Endothelial cell of umbilical vein (primary cell): Measurements from ENCODE around the gene NYAP1. TPM values are rescaled to one million over a fixed set of nuclear protein-coding genes. Genes with fewer than 3 reads are reported as not detected.

ENCODE experiments used
- BruUV-seq: library from RNA; stranded (reverse); fragments of 400-500 nt; replicated peaks from 2 replicates; lab custom pipeline; 2021; lab: Mats Ljungman, UMichigan
- CTCF ChIA-PET: fragments of 300-600, 350-600 bp; sonication (Branson Sonifier 250); formaldehyde crosslinking; loops from one replicate; lab custom pipeline; 2021; ENCODE audit warnings: antibody characterized with exemption, inconsistent platforms; lab: Charles Lee
- POLR2A ChIA-PET: fragments of 300-600, 350-600 bp; sonication (Branson Sonifier 250); formaldehyde crosslinking; loops from one replicate; lab custom pipeline; 2021; ENCODE audit warnings: antibody characterized with exemption, inconsistent platforms; lab: Charles Lee
- DNase-seq: peaks from one replicate; pipeline ENCODE4 v3.0.0-alpha.2; 2011; ENCODE audit warnings: low read depth, low spot score
- FAIRE-seq: peaks from 2 replicates; lab custom pipeline; 2011; peaks lifted over from hg19 to GRCh38; lab: Jason Lieb, UNC
- H2AFZ ChIP-seq: 2 replicates; pipeline ENCODE4 v1.6.0; 2012; ENCODE audit warnings: low read depth, low read length, control low read depth, inconsistent platforms
- H3K27ac ChIP-seq: 2 replicates; pipeline ENCODE4 v1.5.1; 2011; ENCODE audit warnings: low read depth, mild to moderate bottlenecking, control low read depth, low read length, moderate library complexity; ENCODE audit not compliant: insufficient read depth
- H3K27me3 ChIP-seq, 2 experiments: 2 replicates each; pipeline versions ENCODE4 v1.6.0 to v1.6.1; 2011; ENCODE audit warnings: low read length in 2 of 2, mixed read lengths in 1 of 2; ENCODE audit not compliant: control insufficient read depth in 2 of 2, insufficient read depth in 2 of 2
- H3K36me3 ChIP-seq, 2 experiments: 2 replicates in 1 of 2; 3 replicates in 1 of 2; pipeline ENCODE4 v1.5.1; 2011; ENCODE audit warnings: low read length in 2 of 2, mild to moderate bottlenecking in 1 of 2, moderate library complexity in 1 of 2; ENCODE audit not compliant: control insufficient read depth in 2 of 2, insufficient read depth in 2 of 2; ENCODE audit errors: extremely low read depth in 1 of 2
- H3K4me1 ChIP-seq: 3 replicates; pipeline ENCODE4 v1.5.1; 2011; ENCODE audit warnings: mild to moderate bottlenecking, low read length; ENCODE audit not compliant: control insufficient read depth, insufficient read depth; ENCODE audit errors: extremely low read depth
- H3K4me2 ChIP-seq: 2 replicates; pipeline ENCODE4 v1.6.1; 2011; ENCODE audit warnings: low read length, control low read depth, mixed read lengths; ENCODE audit not compliant: insufficient read depth
- H3K4me3 ChIP-seq, 3 experiments: fragments of 200-600 bp in 1 of 3; sonication (generic), shearing (Covaris generic) in 1 of 3; replicated peaks in 1 of 3; 2 replicates each; pipeline ENCODE4 v1.5.1; 2011 to 2016; ENCODE audit warnings: control low read depth in 3 of 3, low read length in 3 of 3, mild to moderate bottlenecking in 2 of 3, inconsistent platforms in 1 of 3, low read depth in 1 of 3, moderate library complexity in 1 of 3; ENCODE audit not compliant: insufficient read depth in 1 of 3
- H3K79me2 ChIP-seq: 2 replicates; pipeline ENCODE4 v1.6.0; 2012; ENCODE audit warnings: low read length, inconsistent platforms; ENCODE audit not compliant: control insufficient read depth, insufficient read depth
- H3K9ac ChIP-seq: replicated peaks from 2 replicates; pipeline ENCODE3; 2011; ENCODE audit warnings: low read length, control low read depth; ENCODE audit not compliant: insufficient read depth; ENCODE audit errors: extremely low read depth
- H3K9me1 ChIP-seq: replicated peaks from 3 replicates; pipeline ENCODE4 v1.6.0; 2011; ENCODE audit warnings: mild to moderate bottlenecking, low read length; ENCODE audit not compliant: control insufficient read depth, insufficient read depth; ENCODE audit errors: extremely low read depth
- H3K9me3 ChIP-seq: replicated peaks from 2 replicates; pipeline ENCODE4 v1.5.1; 2012; ENCODE audit warnings: low read length, inconsistent platforms; ENCODE audit not compliant: control insufficient read depth, insufficient read depth
- H4K20me1 ChIP-seq: replicated peaks from 2 replicates; pipeline ENCODE3; 2011; ENCODE audit warnings: mild to moderate bottlenecking, low read length; ENCODE audit not compliant: control insufficient read depth, insufficient read depth; ENCODE audit errors: extremely low read depth
- CTCF ChIP-seq, 2 donors: IDR thresholded peaks; 1 replicate in 1 of 2; 2 replicates in 1 of 2; pipeline ENCODE4 v1.5.1; 2011; ENCODE audit warnings: low read length in 2 of 2, mild to moderate bottlenecking in 2 of 2, moderate library complexity in 2 of 2, control low read depth in 1 of 2, inconsistent platforms in 1 of 2, low read depth in 1 of 2; ENCODE audit not compliant: insufficient read depth in 1 of 2; ENCODE audit errors: extremely low read depth in 1 of 2
- EZH2 ChIP-seq: IDR thresholded peaks from 2 replicates; pipeline ENCODE4 v1.6.1; 2012; ENCODE audit warnings: borderline replicate concordance, low read depth, mild to moderate bottlenecking, moderate library complexity, low read length, inconsistent platforms; ENCODE audit not compliant: severe bottlenecking
- FOS ChIP-seq: IDR thresholded peaks from 2 replicates; pipeline ENCODE4 v1.6.1; 2011; ENCODE audit warnings: mild to moderate bottlenecking, low read length, moderate library complexity, borderline replicate concordance; ENCODE audit not compliant: insufficient read depth
- GATA2 ChIP-seq: IDR thresholded peaks from 2 replicates; pipeline ENCODE4 v1.7.0; 2011; ENCODE audit warnings: low read depth, mild to moderate bottlenecking, moderate library complexity, mixed read lengths, low read length; ENCODE audit not compliant: insufficient read length, insufficient read depth
- JUN ChIP-seq: IDR thresholded peaks from 2 replicates; pipeline ENCODE4 v1.6.1; 2011; ENCODE audit warnings: borderline replicate concordance, low read depth; ENCODE audit not compliant: insufficient read length, insufficient read depth
- MYC ChIP-seq: IDR thresholded peaks from one replicate; pipeline ENCODE4 v1.6.1; 2011; ENCODE audit warnings: mild to moderate bottlenecking, low read depth, low read length
- POLR2A ChIP-seq: IDR thresholded peaks from 2 replicates; pipeline ENCODE4 v1.6.1; 2012; ENCODE audit warnings: low read depth, mild to moderate bottlenecking, control low read depth, low read length
- POLR2AphosphoS5 ChIP-seq: IDR thresholded peaks from 2 replicates; pipeline ENCODE4 v1.6.1; 2012; ENCODE audit warnings: low read depth, mild to moderate bottlenecking, control low read depth, low read length, moderate library complexity; ENCODE audit not compliant: insufficient read depth
- dilution Hi-C: fragments of 300-500 bp; cut with MboI; formaldehyde crosslinking; loops from one replicate; pipeline ENCODE4 v1.15.0; 2019; ENCODE audit warnings: low sequenced_read_pairs; ENCODE audit not compliant: extremely low pct_ligation_motif_present
- intact Hi-C: fragments of 100-400 bp; cut with micrococcal nuclease; formaldehyde crosslinking; loops from one replicate; pipeline ENCODE4 v1.10.0; 2022
- polyA plus RNA-seq, 4 experiments: library from polyadenylated mRNA; depleted of rRNA in 3 of 4; stranded (reverse) in 3 of 4; unstranded in 1 of 4; fragments of >200 nt; gene quantifications; 2 replicates each; pipeline versions ENCODE4 v1.2.1 to v1.2.3, GENCODE V29; 2011 to 2012; ENCODE audit warnings: missing spikeins in 1 of 4
- total RNA-seq: library from RNA; stranded (reverse); gene quantifications from 2 replicates; pipeline ENCODE4 v1.2.3, GENCODE V29; 2021
- TF ChIP-seq, protein P1 (sequence below): IDR thresholded peaks from 2 replicates; pipeline ENCODE4 v1.6.1; 2011; ENCODE audit not compliant: insufficient read depth, insufficient read length

NYAP1 gene
- total and polyA plus RNA-seq, 2 donors (not counting 3 experiments of a cell fraction or from before 2014, with no cell fraction given) = 0.37 to 2.8 TPM

- dilution Hi-C loops (no loop called here), intact Hi-C loops (no loop called here)
- CTCF ChIA-PET = no interaction called here
- Histone ChIP-seq H3K4me1 (peaks cover 12% of the 10 kb centered on the region), H3K9me1 (no peaks in the 10 kb centered on the region), H3K27ac (no peak overlapping the region), H3K9ac (no peak overlapping the region), H3K9me3 (no peaks in the 10 kb centered on the region), H4K20me1 (no peaks in the 10 kb centered on the region), H2AFZ (no peak overlapping the region), H3K27me3 (no peaks in the 10 kb centered on the region), H3K79me2 (no peaks in the 10 kb centered on the region), H3K4me3 (no peak overlapping the region), H3K4me2 (no peak overlapping the region), H3K36me3 (no peaks in the 10 kb centered on the region)
- FAIRE-seq (no peak), DNase-seq (no peak)
- TF ChIP-seq FOS = no peak
- TF ChIP-seq, protein P1, sequence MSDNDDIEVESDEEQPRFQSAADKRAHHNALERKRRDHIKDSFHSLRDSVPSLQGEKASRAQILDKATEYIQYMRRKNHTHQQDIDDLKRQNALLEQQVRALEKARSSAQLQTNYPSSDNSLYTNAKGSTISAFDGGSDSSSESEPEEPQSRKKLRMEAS = no peak
- no peak for TF ChIP-seq POLR2A
- no peak for TF ChIP-seq MYC
- no peak for TF ChIP-seq JUN
- no peak for TF ChIP-seq CTCF (IDR thresholded peaks at IDR 0.05; ENCODE audit: extremely low read depth in 1 of 2, insufficient read depth in 1 of 2, low read depth in 1 of 2, low read length in 2 of 2)
- TF ChIP-seq POLR2AphosphoS5 = no peak
- no peak for TF ChIP-seq EZH2
- no peak for TF ChIP-seq GATA2
- no TSS peak for BruUV-seq
- POLR2A ChIA-PET = no interaction called here
Measured at GRCh38 chr7:100517305-100517704, 33.6 kb downstream of the NYAP1 start.
